NT2/D1 (cell line): Measurements from ENCODE around the gene ADAMTSL2.

ENCODE experiments used
- DNase-seq: peaks from one replicate; pipeline ENCODE4 v3.0.0-alpha.2; 2011; ENCODE audit warnings: low read depth, low spot score
- H3K27me3 ChIP-seq: 2 replicates; pipeline ENCODE4 v1.6.0; 2011; ENCODE audit warnings: mild to moderate bottlenecking; ENCODE audit not compliant: insufficient read length, insufficient read depth
- H3K36me3 ChIP-seq: 2 replicates; pipeline ENCODE4 v1.6.1; 2011; ENCODE audit warnings: mild to moderate bottlenecking, low read length, mixed read lengths; ENCODE audit not compliant: insufficient read depth, insufficient read length
- H3K4me1 ChIP-seq: 2 replicates; pipeline ENCODE4 v1.5.1; 2011; ENCODE audit not compliant: insufficient read depth, insufficient read length
- H3K4me3 ChIP-seq: 2 replicates; pipeline ENCODE4 v1.5.1; 2011; ENCODE audit warnings: low read depth; ENCODE audit not compliant: insufficient read length
- H3K9ac ChIP-seq: 2 replicates; pipeline ENCODE4 v1.6.0; 2011; ENCODE audit warnings: low read depth; ENCODE audit not compliant: insufficient read length
- H3K9me3 ChIP-seq: 2 replicates; pipeline ENCODE4 v1.5.1; 2011; ENCODE audit warnings: mild to moderate bottlenecking, low read length; ENCODE audit not compliant: insufficient read depth
- SUZ12 ChIP-seq: IDR thresholded peaks from 2 replicates; pipeline ENCODE4 v1.6.1; 2011; ENCODE audit not compliant: insufficient read length, insufficient read depth; ENCODE audit errors: extremely low read depth
- YY1 ChIP-seq: IDR thresholded peaks from 2 replicates; pipeline ENCODE4 v1.6.1; 2011; ENCODE audit not compliant: insufficient read length, insufficient read depth
- ZNF274 ChIP-seq: IDR thresholded peaks from 2 replicates; pipeline ENCODE4 v1.6.1; 2011; ENCODE audit warnings: mild to moderate bottlenecking, low read depth, low read length

Gene ADAMTSL2

GRCh38 chr9:133582501-133583045, 48.1 kb downstream of the ADAMTSL2 start:
- no peaks in the 10 kb centered on the region for H3K36me3 ChIP-seq
- no peak for DNase-seq
- no peak for TF ChIP-seq SUZ12
- no peak for TF ChIP-seq YY1
- no peak for TF ChIP-seq ZNF274
- H3K9ac ChIP-seq, result peak overlapping the region; percentile 4
- no peaks in the 10 kb centered on the region for H3K9me3 ChIP-seq
- no peaks in the 10 kb centered on the region for H3K27me3 ChIP-seq
- no peak overlapping the region for H3K4me3 ChIP-seq
- H3K4me1 ChIP-seq, result peaks cover 38% of the 10 kb centered on the region

GRCh38 chr9:133583111-133583510, 48.6 kb downstream of the ADAMTSL2 start:
- Histone ChIP-seq H3K4me1 (peaks cover 35% of the 10 kb centered on the region), H3K27me3 (no peaks in the 10 kb centered on the region), H3K9ac (peak overlapping the region; percentile 26), H3K36me3 (no peaks in the 10 kb centered on the region), H3K4me3 (no peak overlapping the region), H3K9me3 (no peaks in the 10 kb centered on the region)
- TF ChIP-seq YY1 (no peak), ZNF274 (no peak), SUZ12 (no peak)
- DNase-seq, result no peak

GRCh38 chr9:133583586-133583985, 49.1 kb downstream of the ADAMTSL2 start:
- no peak for DNase-seq
- no peak overlapping the region for H3K4me3 ChIP-seq
- H3K4me1 ChIP-seq, result peaks cover 33% of the 10 kb centered on the region
- no peaks in the 10 kb centered on the region for H3K27me3 ChIP-seq
- TF ChIP-seq YY1 (no peak), SUZ12 (no peak)
- H3K9ac ChIP-seq, result peak overlapping the region; percentile 26
- no peaks in the 10 kb centered on the region for H3K36me3 ChIP-seq
- peaks cover 4% of the 10 kb centered on the region; the same call in 1 of the 2 replicates for H3K9me3 ChIP-seq

- H3K9ac ChIP-seq, result peak overlapping the region; percentile 12
- H3K36me3 ChIP-seq, result no peaks in the 10 kb centered on the region
- H3K4me1 ChIP-seq, result peaks cover 27% of the 10 kb centered on the region
- peaks cover 7% of the 10 kb centered on the region; the same call in 1 of the 2 replicates for H3K9me3 ChIP-seq
- no peak for TF ChIP-seq ZNF274
- TF ChIP-seq SUZ12, result no peak
- no peak for TF ChIP-seq YY1
- no peaks in the 10 kb centered on the region for H3K27me3 ChIP-seq
- DNase-seq, result no peak
- no peak overlapping the region for H3K4me3 ChIP-seq
These were observed 49.7 kb downstream of the ADAMTSL2 start for GRCh38 chr9:133584167-133584558.

- Histone ChIP-seq H3K9ac (peak overlapping the region; percentile 57), H3K9me3 (peaks cover 7% of the 10 kb centered on the region; the same call in 1 of the 2 replicates), H3K4me3 (no peak overlapping the region), H3K27me3 (no peaks in the 10 kb centered on the region), H3K4me1 (peaks cover 25% of the 10 kb centered on the region), H3K36me3 (no peaks in the 10 kb centered on the region)
- TF ChIP-seq YY1 (no peak), SUZ12 (no peak)
- no peak for DNase-seq
These were observed 50.3 kb downstream of the ADAMTSL2 start for GRCh38 chr9:133584559-133585476.

GRCh38 chr9:133585481-133586351, 51.2 kb downstream of the ADAMTSL2 start:
- DNase-seq, result no peak
- H3K4me1 ChIP-seq, result peaks cover 25% of the 10 kb centered on the region
- TF ChIP-seq SUZ12 (no peak), ZNF274 (no peak), YY1 (no peak)

GRCh38 chr9:133587051-133587450, 52.5 kb downstream of the ADAMTSL2 start:
- Histone ChIP-seq H3K27me3 (no peaks in the 10 kb centered on the region), H3K36me3 (no peaks in the 10 kb centered on the region), H3K4me3 (no peak overlapping the region), H3K9me3 (peaks cover 7% of the 10 kb centered on the region; the same call in 1 of the 2 replicates), H3K4me1 (peaks cover 25% of the 10 kb centered on the region), H3K9ac (no peak overlapping the region)
- TF ChIP-seq SUZ12, result no peak
- TF ChIP-seq YY1, result no peak
- no peak for TF ChIP-seq ZNF274
- no peak for DNase-seq

More at GRCh38 chr9:133585481-133586351, 51.2 kb downstream of the ADAMTSL2 start:
- Histone ChIP-seq H3K36me3 (no peaks in the 10 kb centered on the region), H3K9ac (peak overlapping the region; percentile 57), H3K9me3 (peaks cover 7% of the 10 kb centered on the region; the same call in 1 of the 2 replicates), H3K4me3 (no peak overlapping the region), H3K27me3 (no peaks in the 10 kb centered on the region)
